ENCODE results near the gene SH3BGR.
A peak's percentile ranks its signal among the peaks of the same experiment; 100 is the strongest.

SH3BGR gene

GRCh38 chr21:39453571-39454179, 1.9 kb downstream of the SH3BGR start:
- no peak for DNase-seq (ENCODE audit: extremely low read depth, insufficient read length)
- H3K36me3 ChIP-seq (ENCODE audit: control insufficient read depth, insufficient read depth, low read length) = no peaks in the 10 kb centered on the region
- H3K4me3 ChIP-seq (replicated peaks; ENCODE audit: low read depth, low read length) = no peak overlapping the region
- no peak for TF ChIP-seq CTCF (IDR thresholded peaks at IDR 0.05; ENCODE audit: insufficient read depth, low read length, poor library complexity, severe bottlenecking)
- H3K27me3 ChIP-seq (replicated peaks; ENCODE audit: control insufficient read depth, insufficient read depth, low read length) = no peaks in the 10 kb centered on the region

- no peak for DNase-seq (ENCODE audit: extremely low read depth, insufficient read length)
- Histone ChIP-seq H3K36me3 (ENCODE audit: control insufficient read depth, insufficient read depth, low read length) (no peaks in the 10 kb centered on the region), H3K4me3 (replicated peaks; ENCODE audit: low read depth, low read length) (no peak overlapping the region), H3K27me3 (replicated peaks; ENCODE audit: control insufficient read depth, insufficient read depth, low read length) (no peaks in the 10 kb centered on the region)
- TF ChIP-seq CTCF (IDR thresholded peaks at IDR 0.05; ENCODE audit: insufficient read depth, low read length, poor library complexity, severe bottlenecking) = no peak
These were observed 3.3 kb downstream of the SH3BGR start for GRCh38 chr21:39454949-39455668.

- H3K4me3 ChIP-seq (replicated peaks; ENCODE audit: low read depth, low read length) = no peak overlapping the region
- DNase-seq (ENCODE audit: extremely low read depth, insufficient read length) = no peak
- no peaks in the 10 kb centered on the region for H3K27me3 ChIP-seq (replicated peaks; ENCODE audit: control insufficient read depth, insufficient read depth, low read length)
- no peak for TF ChIP-seq CTCF (IDR thresholded peaks at IDR 0.05; ENCODE audit: insufficient read depth, low read length, poor library complexity, severe bottlenecking)
- no peaks in the 10 kb centered on the region for H3K36me3 ChIP-seq (ENCODE audit: control insufficient read depth, insufficient read depth, low read length)
These were observed 4.9 kb downstream of the SH3BGR start for GRCh38 chr21:39456665-39457064.

GRCh38 chr21:39461419-39461818, 9.6 kb downstream of the SH3BGR start:
- no peak overlapping the region for H3K4me3 ChIP-seq (replicated peaks; ENCODE audit: low read depth, low read length)
- no peaks in the 10 kb centered on the region for H3K27me3 ChIP-seq (replicated peaks; ENCODE audit: control insufficient read depth, insufficient read depth, low read length)
- TF ChIP-seq CTCF (IDR thresholded peaks at IDR 0.05; ENCODE audit: insufficient read depth, low read length, poor library complexity, severe bottlenecking) = no peak
- no peaks in the 10 kb centered on the region for H3K36me3 ChIP-seq (ENCODE audit: control insufficient read depth, insufficient read depth, low read length)
- DNase-seq (ENCODE audit: extremely low read depth, insufficient read length) = peak; percentile 40

- no peak for TF ChIP-seq CTCF (IDR thresholded peaks at IDR 0.05; ENCODE audit: insufficient read depth, low read length, poor library complexity, severe bottlenecking)
- no peak for DNase-seq (ENCODE audit: extremely low read depth, insufficient read length)
- Histone ChIP-seq H3K36me3 (ENCODE audit: control insufficient read depth, insufficient read depth, low read length) (no peaks in the 10 kb centered on the region), H3K27me3 (replicated peaks; ENCODE audit: control insufficient read depth, insufficient read depth, low read length) (no peaks in the 10 kb centered on the region), H3K4me3 (replicated peaks; ENCODE audit: low read depth, low read length) (no peak overlapping the region)
These were observed 11.5 kb downstream of the SH3BGR start for GRCh38 chr21:39463308-39463707.

Measured in GM06990 (cell line).